Fibroblast of lung (primary cell): ENCODE data around the gene METTL4.

Experiments
- CTCF ChIP-seq, 2 donors: IDR thresholded peaks in 1 of 2; conservative IDR thresholded peaks in 1 of 2; 1 replicate in 1 of 2; 2 replicates in 1 of 2; pipeline ENCODE4 v1.5.1; 2011 to 2012; ENCODE audit warnings: low read length in 2 of 2, control low read depth in 1 of 2, inconsistent platforms in 1 of 2, low read depth in 1 of 2, mild to moderate bottlenecking in 1 of 2
- EZH2 ChIP-seq: IDR thresholded peaks from 2 replicates; pipeline ENCODE4 v1.5.1; 2012; ENCODE audit warnings: low read length, control low read depth, mild to moderate bottlenecking; ENCODE audit errors: missing control alignments

GRCh38 chr18:2618009-2618408 is 46.7 kb upstream of the METTL4 start:
- TF ChIP-seq CTCF (conservative IDR thresholded peaks at IDR 0.05 in 1 of 2, IDR thresholded peaks at IDR 0.05 in 1 of 2; ENCODE audit: low read depth in 1 of 2, low read length in 2 of 2) (no peak), EZH2 (no peak)
